GM12865 (cell line): ENCODE data around the gene ZSCAN5A.

ENCODE experiments used
- DNase-seq: peaks from one replicate; pipeline ENCODE4 v3.0.0; 2010; ENCODE audit warnings: low read depth
- H3K4me3 ChIP-seq: 2 replicates; pipeline ENCODE4 v1.5.1; 2011; ENCODE audit warnings: mild to moderate bottlenecking, low read depth, low read length, control low read depth
- CTCF ChIP-seq: IDR thresholded peaks from 2 replicates; pipeline ENCODE4 v1.5.1; 2011; ENCODE audit warnings: low read length, control low read depth, low read depth, inconsistent platforms; ENCODE audit not compliant: insufficient read depth; ENCODE audit errors: missing control alignments

The ZSCAN5A gene

DNA sequence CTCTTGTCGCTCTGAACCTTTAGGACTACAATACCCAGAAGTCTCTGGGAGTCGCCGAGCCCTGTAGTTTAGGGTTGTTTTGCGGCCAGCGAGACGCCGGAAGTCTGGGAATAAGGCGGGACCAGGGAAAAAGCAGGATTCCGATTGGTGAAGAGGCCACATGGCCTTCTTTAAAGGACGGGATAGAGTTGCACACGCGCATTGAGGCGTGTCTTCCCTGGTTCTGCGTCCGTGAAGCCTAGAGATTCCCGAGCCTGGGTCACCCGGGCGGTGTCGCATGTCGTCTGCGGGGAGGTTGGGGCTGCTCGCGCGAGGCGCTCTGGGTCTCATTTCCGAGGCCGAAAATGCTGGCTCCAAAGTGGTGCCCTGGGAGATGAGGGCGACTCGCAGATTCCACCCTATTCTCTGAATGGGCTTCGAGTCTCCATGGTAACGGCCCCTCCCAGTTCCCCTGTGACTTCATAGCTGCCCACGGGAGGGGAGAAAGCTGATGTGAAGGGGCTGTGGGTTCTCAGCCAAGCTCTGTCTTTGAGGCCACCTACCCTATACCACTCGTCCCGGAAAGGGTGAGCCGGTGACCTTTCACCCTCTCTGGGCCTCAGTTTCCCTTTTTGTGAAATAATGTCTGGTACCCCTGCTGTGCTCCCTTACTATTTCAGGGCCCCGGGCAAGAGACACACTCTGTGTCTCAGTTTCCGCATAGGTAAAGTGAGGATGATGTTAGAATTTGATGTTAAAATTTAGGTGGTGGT is 614 bp upstream of the ZSCAN5A start:
- TF ChIP-seq CTCF: no peak
- H3K4me3 ChIP-seq: peak overlapping the region; percentile 81
- DNase-seq: peak; percentile 97

GRCh38 chr19:56314018-56314380 is 640 bp downstream of the ZSCAN5A start:
- H3K4me3 ChIP-seq: peak overlapping the region; percentile 81
- TF ChIP-seq CTCF: no peak
- DNase-seq: no peak

GRCh38 chr19:56312787-56313657 is 1.6 kb downstream of the ZSCAN5A start:
- peak; percentile 18 for DNase-seq
- TF ChIP-seq CTCF: no peak
- no peak overlapping the region for H3K4me3 ChIP-seq

GRCh38 chr19:56312342-56312741 is 2.3 kb downstream of the ZSCAN5A start:
- TF ChIP-seq CTCF: no peak
- DNase-seq: no peak
- H3K4me3 ChIP-seq: no peak overlapping the region

GRCh38 chr19:56310462-56310861 is 4.2 kb downstream of the ZSCAN5A start:
- H3K4me3 ChIP-seq: no peak overlapping the region
- TF ChIP-seq CTCF: no peak
- no peak for DNase-seq

DNA sequence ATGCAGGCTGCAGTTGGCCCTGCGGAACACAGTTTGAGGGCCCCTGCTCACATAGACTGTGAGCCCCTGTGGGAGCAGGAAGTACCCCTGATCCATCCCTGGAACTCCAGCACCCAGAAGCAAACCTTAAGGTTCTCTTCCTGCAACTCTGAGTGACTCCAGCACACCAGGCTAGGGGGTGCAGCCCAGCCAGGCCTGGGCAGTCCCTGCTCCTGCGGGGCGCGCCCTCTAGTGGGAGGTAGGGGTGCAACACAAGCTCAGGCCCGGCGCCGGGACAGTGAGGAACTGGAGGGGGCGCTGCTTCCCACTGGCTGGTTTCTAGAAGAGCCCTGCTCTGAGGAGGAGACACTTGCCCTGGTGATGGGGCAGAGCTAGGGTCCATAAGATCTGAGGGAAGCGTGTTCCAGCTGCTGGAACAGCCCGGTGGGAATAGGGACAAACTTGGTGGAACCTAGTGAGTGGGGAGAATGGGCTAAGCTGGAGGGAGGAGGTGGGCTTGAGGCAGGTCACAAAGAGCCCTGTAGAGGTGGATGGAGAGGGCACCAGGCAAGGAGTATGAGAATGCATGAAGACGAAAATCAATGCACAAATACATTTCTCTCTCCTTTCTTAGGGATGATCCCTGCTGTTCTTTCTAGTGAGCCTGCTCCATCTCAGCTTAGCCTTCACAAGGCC is 5.0 kb downstream of the ZSCAN5A start:
- no peak overlapping the region for H3K4me3 ChIP-seq
- TF ChIP-seq CTCF: peak; percentile 98
- DNase-seq: peak; percentile 78
